ENCODE measurements around the gene PIGP.
"Not testable (repeated sequence)": the region's sequence is repeated elsewhere in the genome, so short reads cannot be mapped to it uniquely, and the experiment has no call there.

PIGP gene

DNA sequence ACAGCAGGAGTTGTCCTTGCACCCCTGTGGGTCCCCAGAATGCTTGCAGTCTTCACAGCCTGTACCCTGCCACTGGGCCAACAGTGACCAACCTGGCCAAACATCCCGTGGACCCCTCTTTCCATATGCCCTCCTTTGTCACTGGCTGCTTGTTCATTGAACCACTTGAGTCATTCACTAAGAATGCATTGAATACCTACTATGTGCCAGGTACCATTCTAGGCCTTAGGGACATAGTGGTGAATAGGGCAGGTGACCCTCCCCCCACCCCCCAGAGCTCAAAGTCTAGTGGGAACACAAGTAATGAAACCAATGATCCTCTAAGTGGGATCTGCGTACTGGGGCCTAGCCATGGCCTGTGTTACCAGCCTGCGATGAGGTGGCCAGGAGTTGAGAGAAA is 28.2 kb downstream of the PIGP start:
- no peak for DNase-seq (ENCODE audit: low read depth)

DNA sequence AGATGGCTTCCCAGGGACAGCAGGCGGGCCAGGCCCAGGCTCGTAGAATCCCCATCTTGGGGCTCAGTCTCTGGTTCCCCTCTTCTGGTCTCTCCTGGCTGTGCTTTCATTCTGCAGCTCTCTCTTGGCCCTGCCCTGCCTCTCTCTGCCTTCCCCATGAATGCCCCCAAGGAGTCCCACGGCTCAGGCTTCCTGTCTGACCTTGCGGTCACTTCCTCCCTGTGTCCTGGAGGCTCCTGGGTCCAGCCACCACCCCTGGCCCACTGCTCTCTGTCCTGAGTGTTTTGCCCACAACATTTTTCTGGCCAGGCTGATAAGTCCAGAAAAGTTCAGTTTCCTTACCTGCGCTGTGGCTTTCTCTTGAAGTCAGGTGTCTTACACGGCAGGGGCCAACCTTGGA is 29.1 kb downstream of the PIGP start:
- no peak for DNase-seq (ENCODE audit: low read depth)

DNA sequence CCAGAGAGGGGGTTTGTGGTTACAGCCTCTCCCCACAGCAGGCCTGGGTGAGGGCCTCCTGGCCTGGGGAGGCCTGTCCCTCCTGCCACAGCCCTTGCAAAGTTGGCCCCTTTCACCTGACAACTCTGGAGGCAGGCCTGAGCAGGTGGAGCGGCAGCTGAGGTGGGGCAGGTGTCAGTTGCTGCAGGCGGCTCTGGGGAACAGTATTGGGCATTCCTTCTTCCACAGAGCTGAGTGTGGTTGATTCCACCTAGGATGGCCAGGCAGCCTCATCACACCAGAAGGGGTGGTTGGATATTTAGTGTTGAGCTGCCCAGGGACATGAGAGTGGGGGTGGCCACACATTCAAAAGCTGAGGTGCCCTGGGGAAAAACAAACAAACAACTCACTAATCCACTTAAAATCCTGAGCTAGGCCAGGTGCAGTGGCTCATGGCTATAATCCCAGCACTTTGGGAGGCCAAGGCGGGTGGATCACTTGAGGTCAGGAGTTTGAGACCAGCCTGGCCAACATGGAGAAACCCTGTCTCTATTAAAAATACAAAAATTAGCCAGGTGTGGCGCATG is 31.1 kb downstream of the PIGP start:
- no peak for DNase-seq (ENCODE audit: low read depth)

GRCh38 chr21:37040212-37040611 is 32.7 kb downstream of the PIGP start:
- DNase-seq (ENCODE audit: low read depth) = no peak

DNA sequence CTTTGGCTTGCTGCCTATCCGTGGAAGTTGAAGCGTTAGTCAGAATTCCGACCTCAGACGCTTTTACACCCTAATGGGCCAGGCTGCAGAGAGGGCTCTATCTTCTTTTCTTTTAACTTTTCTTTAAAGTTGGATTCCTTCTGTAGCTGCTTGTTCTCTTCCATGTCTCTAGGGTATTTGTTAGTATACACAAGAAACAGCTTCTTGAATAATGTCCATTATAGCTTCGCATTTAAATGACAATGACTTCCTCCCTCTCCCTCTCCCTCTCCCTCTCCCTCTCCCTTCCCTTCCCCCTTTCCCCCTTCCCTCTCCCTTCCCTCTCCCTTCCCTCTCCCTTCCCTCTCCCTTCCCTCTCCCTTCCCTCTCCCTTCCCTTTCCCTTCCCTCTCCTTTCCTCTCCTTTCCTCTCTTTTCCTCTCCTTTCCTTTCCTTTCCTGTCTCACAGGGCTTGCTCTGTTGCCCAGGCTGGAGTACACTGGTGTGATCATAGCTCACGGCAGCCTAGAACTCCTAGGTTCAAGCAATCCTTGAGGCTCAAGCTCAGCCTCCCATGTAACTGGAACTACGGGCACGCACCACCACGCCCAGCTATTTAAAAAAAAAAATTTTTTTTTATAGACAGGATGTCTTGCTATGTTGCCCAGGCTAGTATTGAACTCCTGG is 33.3 kb downstream of the PIGP start:
- DNase-seq (ENCODE audit: low read depth) = no peak

DNA sequence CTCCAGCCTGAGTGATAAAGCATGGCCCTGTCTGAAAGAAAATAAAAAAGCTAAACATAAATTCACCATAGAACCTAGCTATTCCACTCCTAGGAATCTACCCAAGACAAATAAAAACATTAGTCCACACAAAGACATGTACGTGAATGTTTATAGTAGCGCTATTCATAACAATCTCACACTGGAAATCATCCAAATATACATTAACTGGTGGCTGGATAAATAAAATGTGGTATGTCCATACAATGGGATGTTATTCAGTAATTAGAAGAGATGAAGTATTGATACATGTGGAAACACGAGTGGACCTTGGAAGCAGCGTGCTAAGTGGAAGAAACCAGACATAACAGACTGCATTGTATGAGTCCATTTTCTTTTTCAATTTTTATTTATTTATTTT is 36.7 kb downstream of the PIGP start:
- no peak for DNase-seq (ENCODE audit: low read depth)

DNA sequence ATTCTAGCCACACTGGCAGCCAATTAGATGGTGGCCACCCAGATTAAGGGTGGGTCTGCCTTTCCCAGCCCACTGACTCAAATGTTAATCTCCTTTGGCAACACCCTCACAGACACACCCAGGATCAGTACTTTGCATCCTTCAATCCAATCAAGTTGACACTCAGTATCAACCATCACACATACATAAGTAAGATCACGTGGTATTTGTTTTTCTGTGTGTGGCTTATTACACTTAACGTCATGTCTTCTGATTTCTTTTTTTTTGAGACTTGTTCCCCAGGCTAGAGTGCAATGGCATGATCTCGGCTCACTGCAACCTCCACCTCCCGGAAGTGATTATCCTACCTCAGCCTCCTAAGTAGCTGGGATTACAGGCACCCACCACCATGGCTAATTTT is 38.5 kb downstream of the PIGP start:
- DNase-seq (ENCODE audit: low read depth) = not testable (repeated sequence)

DNA sequence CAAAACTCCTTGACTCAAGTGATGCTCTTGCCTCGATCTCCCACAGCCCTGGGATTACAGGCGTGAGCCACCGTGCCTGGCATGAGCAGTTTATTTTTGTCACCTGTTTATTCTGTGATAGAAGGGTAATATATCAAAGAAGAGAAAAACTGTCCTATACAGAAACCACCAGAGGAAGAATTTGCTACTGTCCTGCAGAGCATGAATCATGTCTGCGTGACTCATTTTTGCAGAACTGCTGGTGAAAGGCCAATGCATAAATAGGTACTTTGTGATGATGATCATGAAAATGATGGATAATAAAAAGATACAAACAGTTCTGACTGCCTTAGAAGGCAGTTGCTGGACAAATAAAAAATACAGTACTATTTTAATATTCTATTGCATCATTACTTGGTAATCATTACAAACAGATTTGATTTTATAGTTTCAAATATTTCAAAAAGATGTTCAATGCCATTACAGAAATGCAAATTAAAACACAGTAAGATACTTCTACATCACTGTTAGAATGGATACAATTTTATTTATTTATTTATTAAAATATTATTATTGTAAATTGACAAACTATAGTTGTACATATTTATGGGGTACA is 39.9 kb downstream of the PIGP start:
- no peak for DNase-seq (ENCODE audit: low read depth)

DNA sequence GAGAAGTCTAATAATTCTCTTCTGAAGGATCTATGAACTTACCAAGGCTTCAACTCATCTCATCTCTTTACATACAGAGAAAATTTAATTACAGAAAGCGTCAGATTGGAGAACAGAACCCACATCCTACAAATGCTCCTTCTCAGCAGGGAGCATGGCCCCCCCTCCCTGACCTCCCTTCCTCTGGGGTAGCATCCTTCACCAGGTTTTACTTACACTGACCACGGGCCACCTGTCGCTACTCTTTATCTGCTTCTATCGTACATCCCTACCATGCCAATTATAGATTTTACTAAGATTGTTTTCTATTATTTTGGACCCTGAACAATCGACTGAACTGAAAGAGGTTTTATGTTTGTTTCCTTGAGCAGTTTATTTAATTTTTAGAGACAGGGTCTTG is 40.6 kb downstream of the PIGP start:
- no peak for DNase-seq (ENCODE audit: low read depth)

- DNase-seq (ENCODE audit: low read depth) = no peak
Measured at GRCh38 chr21:37030864-37031263, 42.0 kb downstream of the PIGP start.

- DNase-seq (ENCODE audit: low read depth) = no peak
Measured at GRCh38 chr21:37028570-37028969, 44.3 kb downstream of the PIGP start.

- DNase-seq (ENCODE audit: low read depth) = no peak
Measured at GRCh38 chr21:37026499-37026898, 46.4 kb downstream of the PIGP start.

- no peak for DNase-seq (ENCODE audit: low read depth)
Measured at GRCh38 chr21:37017951-37018679, 54.8 kb downstream of the PIGP start.
